Thymus (tissue), 11 donors: ENCODE measurements around the gene SEMA4D. TPM values are rescaled to one million over a fixed set of nuclear protein-coding genes. Genes with fewer than 3 reads are reported as not detected.
A peak's percentile ranks its signal among the peaks of the same experiment; 100 is the strongest.

Experiments used
- DNase-seq, 9 donors: peaks; one replicate each; pipeline ENCODE4 v3.0.0-alpha.2; 2013; ENCODE audit warnings: low spot score in 9 of 9, low read depth in 6 of 9, missing footprints in 1 of 9
- H3K27ac ChIP-seq, 2 donors: one replicate each; pipeline ENCODE4 v1.5.1; 2013; ENCODE audit warnings: control low read depth in 1 of 2, low read depth in 1 of 2, low read length in 1 of 2, mild to moderate bottlenecking in 1 of 2, moderate library complexity in 1 of 2
- H3K27me3 ChIP-seq, 2 donors: one replicate each; pipeline ENCODE4 v1.5.1; 2013; ENCODE audit warnings: low read length in 1 of 2; ENCODE audit not compliant: control insufficient read depth in 2 of 2, insufficient read depth in 1 of 2
- H3K36me3 ChIP-seq, 2 donors: one replicate each; pipeline ENCODE4 v1.5.1; 2013; ENCODE audit warnings: low read length in 1 of 2, mild to moderate bottlenecking in 1 of 2, moderate library complexity in 1 of 2; ENCODE audit not compliant: control insufficient read depth in 2 of 2, insufficient read depth in 2 of 2
- H3K4me1 ChIP-seq, 2 donors: one replicate each; pipeline ENCODE4 v1.5.1; 2013; ENCODE audit warnings: low read length in 2 of 2; ENCODE audit not compliant: control insufficient read depth in 2 of 2, insufficient read depth in 2 of 2
- H3K4me3 ChIP-seq, 2 donors: one replicate each; pipeline ENCODE4 v1.5.1; 2013; ENCODE audit warnings: low read length in 2 of 2, control low read depth in 1 of 2, mild to moderate bottlenecking in 1 of 2
- H3K9me3 ChIP-seq, 2 donors: one replicate each; pipeline ENCODE4 v1.5.1; 2013; ENCODE audit warnings: low read length in 1 of 2, mild to moderate bottlenecking in 1 of 2; ENCODE audit not compliant: control insufficient read depth in 2 of 2, insufficient read depth in 1 of 2
- WGBS: extraction: QIAGEN DNeasy Blood & Tissue Kit; methylation state at CpG from one replicate; pipeline ENCODE4 v1.1.7; 2013; 5-methylcytosine and 5-hydroxymethylcytosine counted together
- polyA plus RNA-seq: library from polyadenylated mRNA; stranded (reverse); fragments of 200-250 nt; gene quantifications from one replicate; pipeline ENCODE4 v1.2.3, GENCODE V29; 2013
- total RNA-seq: library from RNA; stranded (reverse); fragments of 120-200 nt; gene quantifications from one replicate; pipeline ENCODE4 v1.2.4, GENCODE V29; 2013
- donor health status: healthy.

The SEMA4D gene
- total and polyA plus RNA-seq, 2 donors = 26.8 to 62.1 TPM

DNA sequence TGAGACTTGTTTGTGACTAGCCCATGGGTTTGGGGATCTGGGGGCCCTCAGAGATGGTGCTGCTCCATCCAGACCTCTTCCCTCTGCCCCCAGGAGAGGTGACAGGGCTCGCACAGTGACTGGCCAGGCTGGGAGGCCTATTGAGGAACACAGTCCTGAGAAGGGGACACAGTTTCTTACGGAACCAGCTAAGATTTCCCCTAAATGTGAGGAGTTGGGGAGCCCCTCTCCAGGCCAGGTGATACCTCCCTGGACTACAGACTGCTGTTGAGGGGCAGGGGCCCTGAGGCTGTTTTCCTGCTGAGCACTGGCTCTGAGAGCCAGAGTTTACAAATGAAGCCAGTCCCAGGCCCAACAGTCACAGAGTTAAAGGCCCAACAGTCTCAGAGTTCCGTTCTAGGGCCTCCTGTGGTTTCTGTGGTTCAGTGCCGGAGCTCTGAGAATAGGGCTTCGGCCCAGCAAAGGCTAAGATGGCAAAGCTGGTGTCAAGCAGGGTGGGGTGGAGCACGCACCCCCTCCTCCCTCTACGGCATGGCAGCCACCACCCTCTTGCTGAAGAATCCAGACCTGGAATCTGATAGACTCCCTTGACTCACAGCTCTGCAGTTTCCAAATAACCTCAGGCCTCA lies 1.1 kb upstream of the SEMA4D start:
- H3K27me3 ChIP-seq = no peaks in the 10 kb centered on the region
- WGBS = 12% methylated on average over 7 of the region's 7 CpGs
- no peaks in the 10 kb centered on the region for H3K36me3 ChIP-seq
- H3K27ac ChIP-seq = peak overlapping the region; percentile 71 to 91
- DNase-seq = peak in 3 of 9 donors; percentile 44 to 83 (median 65)
- peak overlapping the region in 1 of 2 donors; percentile 11 for H3K4me3 ChIP-seq
- peaks cover 48 to 83% of the 10 kb centered on the region in 2 donors for H3K4me1 ChIP-seq
- no peaks in the 10 kb centered on the region for H3K9me3 ChIP-seq

DNA sequence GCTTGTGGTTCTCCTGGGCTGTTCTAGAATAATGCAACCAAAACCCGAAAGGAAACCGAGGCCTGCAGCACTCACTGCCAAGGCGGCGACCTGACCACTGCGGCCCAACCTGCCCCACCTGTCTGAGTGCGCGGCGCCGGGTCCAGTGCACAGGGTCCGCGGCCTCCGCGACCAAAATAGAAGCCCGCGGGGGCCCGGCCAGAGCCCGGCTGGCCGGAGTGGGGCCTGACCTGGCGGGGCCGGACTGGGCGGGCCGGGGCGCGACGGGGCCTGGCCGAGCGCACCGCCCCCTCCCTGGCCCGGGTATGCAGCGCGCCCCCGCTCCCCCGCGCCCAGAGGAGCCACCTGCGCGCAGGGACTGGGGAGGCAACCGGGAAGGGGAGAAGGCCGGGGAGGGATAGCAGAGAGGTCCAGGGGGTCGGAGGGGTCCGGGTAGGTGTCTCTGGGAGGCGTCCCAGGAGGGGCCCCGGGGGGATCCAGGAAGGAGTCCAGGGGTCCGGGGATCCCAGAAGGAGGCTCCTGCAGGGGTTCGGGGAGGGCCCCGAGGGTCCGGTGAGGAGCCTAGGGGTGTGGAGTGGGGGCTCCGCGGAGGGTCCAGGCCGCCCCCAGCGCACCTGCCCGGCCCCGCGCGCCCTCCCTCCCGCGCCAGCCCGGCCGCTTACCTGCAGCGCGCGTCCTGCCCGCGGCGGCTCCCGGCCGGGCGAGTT lies 503 bp downstream of the SEMA4D start:
- peaks cover 0 to 3% of the 10 kb centered on the region in 2 donors for H3K36me3 ChIP-seq
- DNase-seq = peak in 1 of 9 donors; percentile 44

DNA sequence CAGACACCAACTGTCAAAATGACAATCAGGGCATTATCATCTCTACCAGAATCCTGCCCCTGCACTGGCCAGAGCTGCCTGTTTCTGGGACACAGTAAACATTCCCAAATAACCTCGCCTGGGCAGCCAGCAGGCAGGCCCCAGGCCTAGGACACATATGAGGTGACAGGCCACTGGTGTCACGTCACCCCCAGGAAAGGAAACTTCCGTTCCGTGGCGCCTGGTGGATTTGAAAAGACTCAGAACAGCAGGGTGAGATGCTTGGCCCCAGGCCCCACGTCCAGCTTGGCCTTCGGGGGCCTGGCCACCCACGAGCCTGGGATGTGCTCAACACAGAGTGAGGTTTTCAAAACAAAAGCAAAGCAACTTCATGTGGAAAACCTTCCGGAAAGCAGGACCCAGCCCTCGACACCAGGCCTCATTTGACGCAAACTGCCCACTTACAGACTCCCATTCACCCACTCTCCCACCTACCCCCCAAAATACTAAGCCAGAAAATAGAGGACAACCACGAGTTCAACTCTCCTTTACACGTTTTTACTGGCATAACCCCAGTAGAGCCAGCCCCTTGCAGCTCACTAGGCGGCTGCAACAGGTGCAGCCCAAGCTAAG lies 1.2 kb downstream of the SEMA4D start:
- WGBS = 12% methylated on average over 14 of the region's 14 CpGs
- Histone ChIP-seq H3K27ac (peak overlapping the region; percentile 88 to 91), H3K27me3 (no peaks in the 10 kb centered on the region), H3K9me3 (no peaks in the 10 kb centered on the region), H3K4me3 (peak overlapping the region; percentile 88 to 93), H3K4me1 (peaks cover 44 to 87% of the 10 kb centered on the region in 2 donors), H3K36me3 (peaks cover 0 to 3% of the 10 kb centered on the region in 2 donors)
- peak in 1 of 9 donors; percentile 74 for DNase-seq

More for the DNA sequence above, 503 bp downstream of the SEMA4D start:
- H3K27me3 ChIP-seq = no peaks in the 10 kb centered on the region
- H3K4me1 ChIP-seq = peaks cover 45 to 87% of the 10 kb centered on the region in 2 donors
- H3K4me3 ChIP-seq = peak overlapping the region; percentile 88 to 93
- peak overlapping the region; percentile 88 to 91 for H3K27ac ChIP-seq
- WGBS = under 1% methylated on average over 67 of the region's 67 CpGs
- H3K9me3 ChIP-seq = no peaks in the 10 kb centered on the region

DNA sequence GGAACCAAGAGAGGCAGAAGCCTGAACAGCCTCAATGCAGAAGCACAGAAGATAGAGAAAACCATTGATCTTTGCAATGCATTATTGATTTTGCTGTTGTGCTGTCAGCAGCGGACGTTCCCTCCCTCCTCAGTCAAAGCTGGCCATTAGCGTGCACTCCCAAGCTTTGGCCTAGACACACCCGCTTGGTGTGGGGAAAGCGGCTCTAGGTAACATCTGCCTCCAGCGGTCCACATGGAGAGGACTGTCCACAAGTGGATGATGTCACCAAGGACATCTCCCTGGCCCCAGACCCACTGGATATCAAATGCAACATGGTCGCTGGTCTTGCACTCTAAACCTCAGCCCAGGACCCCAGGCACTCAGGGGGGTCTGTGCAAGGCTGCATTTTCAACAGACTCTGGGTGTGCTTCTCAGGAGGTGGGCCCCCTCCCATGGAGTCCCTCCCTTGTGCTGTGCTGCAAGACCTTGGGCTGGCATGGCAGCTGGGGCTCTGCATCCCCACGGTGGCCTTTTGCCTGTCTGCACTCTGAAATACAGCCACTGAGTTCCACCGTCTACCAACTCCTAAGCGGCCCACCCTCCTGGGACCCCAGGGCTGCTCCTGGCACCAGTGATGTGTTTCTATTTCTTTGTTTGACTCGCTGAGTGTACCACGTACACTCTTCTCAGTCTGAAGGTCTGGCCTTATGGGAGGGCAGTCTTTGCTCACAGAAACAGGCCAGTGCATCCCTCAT lies 1.9 kb downstream of the SEMA4D start:
- no peak for DNase-seq
- peak overlapping the region; percentile 56 to 88 for H3K27ac ChIP-seq
- 80% methylated on average over 12 of the region's 12 CpGs for WGBS
- no peaks in the 10 kb centered on the region for H3K27me3 ChIP-seq
- H3K4me1 ChIP-seq = peaks cover 45 to 87% of the 10 kb centered on the region in 2 donors
- H3K4me3 ChIP-seq = peak overlapping the region; percentile 88 to 93
- H3K36me3 ChIP-seq = peaks cover 0 to 3% of the 10 kb centered on the region in 2 donors
- H3K9me3 ChIP-seq = no peaks in the 10 kb centered on the region

- no peak for DNase-seq
- H3K36me3 ChIP-seq = peaks cover 0 to 3% of the 10 kb centered on the region in 2 donors
- no peak overlapping the region for H3K27ac ChIP-seq
- no peaks in the 10 kb centered on the region for H3K9me3 ChIP-seq
- no peaks in the 10 kb centered on the region for H3K27me3 ChIP-seq
- 87% methylated on average over 5 of the region's 5 CpGs for WGBS
- no peak overlapping the region for H3K4me3 ChIP-seq
- peaks cover 47 to 86% of the 10 kb centered on the region in 2 donors for H3K4me1 ChIP-seq
These were observed 3.7 kb downstream of the SEMA4D start for GRCh38 chr9:89494199-89494598.

DNA sequence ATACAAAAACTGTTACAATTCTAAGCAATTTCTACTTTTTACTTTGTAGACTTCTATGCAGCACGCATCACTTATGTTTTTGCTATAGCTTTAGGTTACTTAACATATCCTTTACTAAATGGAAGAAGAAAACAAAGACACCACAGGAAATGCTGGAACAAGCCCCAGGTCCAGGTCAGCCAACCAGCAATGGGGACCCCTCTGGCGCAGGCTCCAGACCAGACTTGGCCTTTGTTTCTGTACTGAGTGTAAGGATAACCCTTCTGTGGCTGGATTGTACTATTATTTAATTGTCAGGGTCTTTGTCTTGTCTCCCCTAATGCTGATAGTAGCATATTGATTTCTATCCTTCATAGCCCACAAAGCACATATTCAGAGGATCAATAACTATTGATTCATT lies 4.2 kb downstream of the SEMA4D start:
- Histone ChIP-seq H3K36me3 (peaks cover 0 to 3% of the 10 kb centered on the region in 2 donors), H3K27me3 (no peaks in the 10 kb centered on the region), H3K27ac (no peak overlapping the region), H3K4me1 (peaks cover 42 to 81% of the 10 kb centered on the region in 2 donors), H3K4me3 (no peak overlapping the region), H3K9me3 (no peaks in the 10 kb centered on the region)
- 93% methylated on average over 2 of the region's 2 CpGs for WGBS
- DNase-seq = no peak

DNA sequence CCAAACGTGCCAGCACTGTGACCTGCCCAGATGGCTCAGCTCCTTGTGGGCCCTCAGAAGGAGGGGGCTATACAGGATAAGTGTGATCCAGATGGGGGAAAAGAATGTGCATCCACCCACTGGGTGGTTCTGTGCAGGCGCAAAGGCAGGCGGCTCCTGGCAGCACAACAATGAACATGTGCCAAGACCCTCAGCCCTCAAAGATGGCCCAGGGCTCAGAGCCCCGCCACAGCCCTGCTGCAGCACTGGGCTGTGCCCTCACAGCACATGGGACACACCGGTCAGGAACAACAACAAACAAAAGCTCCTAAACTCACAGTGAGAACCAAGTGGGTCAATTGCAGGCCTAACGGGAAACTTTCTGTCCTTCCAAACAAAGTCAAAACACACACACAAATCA lies 4.7 kb downstream of the SEMA4D start:
- no peaks in the 10 kb centered on the region for H3K27me3 ChIP-seq
- H3K4me3 ChIP-seq = no peak overlapping the region
- WGBS = 93% methylated on average over 6 of the region's 6 CpGs
- peak overlapping the region in 1 of 2 donors; percentile 9 for H3K27ac ChIP-seq
- no peaks in the 10 kb centered on the region for H3K9me3 ChIP-seq
- H3K4me1 ChIP-seq = peaks cover 37 to 76% of the 10 kb centered on the region in 2 donors
- DNase-seq = no peak
- H3K36me3 ChIP-seq = peaks cover 0 to 3% of the 10 kb centered on the region in 2 donors

- H3K36me3 ChIP-seq = peaks cover 0 to 3% of the 10 kb centered on the region in 2 donors
- no peak overlapping the region for H3K4me3 ChIP-seq
- H3K27ac ChIP-seq = no peak overlapping the region
- H3K27me3 ChIP-seq = no peaks in the 10 kb centered on the region
- no peaks in the 10 kb centered on the region for H3K9me3 ChIP-seq
- peaks cover 35 to 74% of the 10 kb centered on the region in 2 donors for H3K4me1 ChIP-seq
- 97% methylated on average over 9 of the region's 9 CpGs for WGBS
- no peak for DNase-seq
These were observed 5.3 kb downstream of the SEMA4D start for GRCh38 chr9:89492586-89492985.
